CD14-positive monocyte (primary cell): Measurements from ENCODE around the gene RGMB. TPM values are rescaled to one million over a fixed set of nuclear protein-coding genes. Genes with fewer than 3 reads are reported as not detected.

Source experiments
- DNase-seq, 3 donors: peaks; one replicate each; pipeline ENCODE4 v3.0.0-alpha.2; 2011 to 2022
- H2AFZ ChIP-seq: 2 replicates; pipeline ENCODE4 v1.6.0; 2012; ENCODE audit warnings: mild to moderate bottlenecking, low read depth, low read length, inconsistent platforms; ENCODE audit not compliant: insufficient read depth, poor library complexity, severe bottlenecking
- H3K27ac ChIP-seq, 2 donors: 1 replicate in 1 of 2; 2 replicates in 1 of 2; pipeline ENCODE4 v1.5.1; 2012 to 2013; ENCODE audit warnings: low read length in 2 of 2, control low read depth in 1 of 2, inconsistent platforms in 1 of 2, low read depth in 1 of 2, mild to moderate bottlenecking in 1 of 2
- H3K27me3 ChIP-seq, 2 donors: one replicate each; pipeline versions ENCODE4 v1.6.0 to v1.6.1; 2011 to 2013; ENCODE audit warnings: low read length in 2 of 2; ENCODE audit not compliant: control insufficient read depth in 2 of 2, insufficient read depth in 2 of 2
- H3K36me3 ChIP-seq, 2 donors: replicated peaks in 1 of 2; 1 replicate in 1 of 2; 2 replicates in 1 of 2; pipeline versions ENCODE4 v1.5.1 to v1.6.1; 2012 to 2013; ENCODE audit warnings: low read length in 2 of 2, control low read depth in 1 of 2, inconsistent platforms in 1 of 2, mild to moderate bottlenecking in 1 of 2; ENCODE audit not compliant: insufficient read depth in 2 of 2, control insufficient read depth in 1 of 2
- H3K4me1 ChIP-seq, 2 donors: 1 replicate in 1 of 2; 2 replicates in 1 of 2; pipeline versions ENCODE4 v1.5.1 to v1.6.1; 2012 to 2013; ENCODE audit warnings: low read length in 2 of 2, control low read depth in 1 of 2, inconsistent platforms in 1 of 2, mild to moderate bottlenecking in 1 of 2, moderate library complexity in 1 of 2; ENCODE audit not compliant: insufficient read depth in 2 of 2, control insufficient read depth in 1 of 2
- H3K4me2 ChIP-seq: replicated peaks from 2 replicates; pipeline ENCODE3; 2012; ENCODE audit warnings: low read length, moderate library complexity, mild to moderate bottlenecking; ENCODE audit not compliant: poor library complexity, severe bottlenecking; ENCODE audit errors: extremely low read depth
- H3K4me3 ChIP-seq, 3 experiments: fragments of 200-600 bp in 1 of 3; sonication (generic) in 1 of 3; replicated peaks in 1 of 3; 1 replicate in 2 of 3; 2 replicates in 1 of 3; pipeline ENCODE4 v1.5.1; 2011 to 2013; ENCODE audit warnings: low read length in 3 of 3, mild to moderate bottlenecking in 3 of 3, control low read depth in 2 of 3, low read depth in 2 of 3, inconsistent platforms in 1 of 3, moderate library complexity in 1 of 3
- H3K79me2 ChIP-seq: 2 replicates; pipeline ENCODE4 v1.6.0; 2012; ENCODE audit warnings: mild to moderate bottlenecking, control low read depth, inconsistent platforms, low read length, moderate library complexity; ENCODE audit not compliant: insufficient read depth
- H3K9ac ChIP-seq: 2 replicates; pipeline ENCODE4 v1.6.0; 2017; ENCODE audit warnings: low read length, mild to moderate bottlenecking; ENCODE audit not compliant: insufficient read depth, poor library complexity, severe bottlenecking
- H3K9me3 ChIP-seq, 2 donors: replicated peaks in 1 of 2; 1 replicate in 1 of 2; 2 replicates in 1 of 2; pipeline versions ENCODE4 v1.5.1 to v1.6.1; 2012 to 2013; ENCODE audit warnings: low read length in 2 of 2, control low read depth in 1 of 2; ENCODE audit not compliant: control insufficient read depth in 1 of 2, insufficient read depth in 1 of 2
- H4K20me1 ChIP-seq: 2 replicates; pipeline ENCODE4 v1.6.0; 2012; ENCODE audit warnings: mild to moderate bottlenecking, low read length, control low read depth, moderate library complexity; ENCODE audit not compliant: insufficient read depth
- H3K27ac Mint-ChIP-seq, 7 donors: one replicate each; pipeline ENCODE4 v1.8.0; 2020; ENCODE audit warnings: mild to moderate bottlenecking in 7 of 7, mixed read lengths in 7 of 7, moderate library complexity in 6 of 7, inconsistent platforms in 2 of 7
- H3K27me3 Mint-ChIP-seq, 3 donors: one replicate each; pipeline ENCODE4 v1.8.0; 2021 to 2022; ENCODE audit warnings: low read depth in 3 of 3, mild to moderate bottlenecking in 3 of 3, mixed read lengths in 3 of 3, moderate library complexity in 3 of 3, inconsistent platforms in 1 of 3
- H3K36me3 Mint-ChIP-seq, 2 donors: one replicate each; pipeline ENCODE4 v1.8.0; 2020; ENCODE audit warnings: mixed read lengths in 2 of 2, inconsistent platforms in 1 of 2, mild to moderate bottlenecking in 1 of 2
- H3K4me1 Mint-ChIP-seq: one replicate; pipeline ENCODE4 v1.8.0; 2020; ENCODE audit warnings: mild to moderate bottlenecking, mixed read lengths
- H3K4me3 Mint-ChIP-seq, 2 donors: one replicate each; pipeline ENCODE4 v1.8.0; 2020; ENCODE audit warnings: mild to moderate bottlenecking in 2 of 2, mixed read lengths in 2 of 2, moderate library complexity in 1 of 2
- H3K9me3 Mint-ChIP-seq, 7 donors: one replicate each; pipeline ENCODE4 v1.8.0; 2020 to 2022; ENCODE audit warnings: mixed read lengths in 7 of 7, mild to moderate bottlenecking in 6 of 7, moderate library complexity in 6 of 7, inconsistent platforms in 2 of 7
- CTCF ChIP-seq: fragments of 200-600 bp; IDR thresholded peaks from one replicate; pipeline ENCODE4 v1.8.0; 2022; ENCODE audit warnings: antibody characterized with exemption, mild to moderate bottlenecking
- WGBS: methylation state at CpG from one replicate; pipeline ENCODE4 v1.1.5; 2013; ENCODE audit warnings: missing lambda C conversion rate; ENCODE audit not compliant: insufficient coverage; 5-methylcytosine and 5-hydroxymethylcytosine counted together
- intact Hi-C, 2 donors: fragments of 100-400 bp; cut with micrococcal nuclease; formaldehyde crosslinking; loops; one replicate each; pipeline versions ENCODE4 v1.15.0 to v1.15.1; 2023
- polyA plus RNA-seq, 3 donors: library from polyadenylated mRNA; depleted of rRNA in 1 of 3; unstranded in 2 of 3; stranded (reverse) in 1 of 3; fragments of 300-500 nt in 2 of 3; fragments of >200 nt in 1 of 3; fragmentation: Illumina TruSeq in 2 of 3; gene quantifications; 1 replicate in 2 of 3; 2 replicates in 1 of 3; pipeline ENCODE4 v1.2.3, GENCODE V29; 2012 to 2021

Gene RGMB
- polyA plus RNA-seq, 3 donors = 0.12 to 0.17 TPM; not detected in 1

GRCh38 chr5:98836175-98836574 lies 62.7 kb downstream of the RGMB start:
- no peak for TF ChIP-seq CTCF
- Histone ChIP-seq H3K36me3 (no peaks in the 10 kb centered on the region), H3K79me2 (no peaks in the 10 kb centered on the region), H3K27ac (no peak overlapping the region), H4K20me1 (no peaks in the 10 kb centered on the region), H3K4me2 (no peak overlapping the region), H3K9ac (no peak overlapping the region), H2AFZ (no peak overlapping the region), H3K4me3 (no peak overlapping the region), H3K4me1 (no peaks in the 10 kb centered on the region), H3K27me3 (no peaks in the 10 kb centered on the region), H3K9me3 (no peaks in the 10 kb centered on the region)
- no peak for DNase-seq
- Mint-ChIP-seq H3K4me3 (no peak overlapping the region), H3K27me3 (no peaks in the 10 kb centered on the region), H3K4me1 (peaks cover 7% of the 10 kb centered on the region), H3K27ac (peak overlapping the region in 1 of 7 donors; percentile 53), H3K9me3 (peaks cover 0 to 2% (median 0%) of the 10 kb centered on the region in 7 donors), H3K36me3 (no peaks in the 10 kb centered on the region)
- intact Hi-C loops = no loop called here
- 100% methylated on average over 1 of the region's 5 CpGs for WGBS

DNA sequence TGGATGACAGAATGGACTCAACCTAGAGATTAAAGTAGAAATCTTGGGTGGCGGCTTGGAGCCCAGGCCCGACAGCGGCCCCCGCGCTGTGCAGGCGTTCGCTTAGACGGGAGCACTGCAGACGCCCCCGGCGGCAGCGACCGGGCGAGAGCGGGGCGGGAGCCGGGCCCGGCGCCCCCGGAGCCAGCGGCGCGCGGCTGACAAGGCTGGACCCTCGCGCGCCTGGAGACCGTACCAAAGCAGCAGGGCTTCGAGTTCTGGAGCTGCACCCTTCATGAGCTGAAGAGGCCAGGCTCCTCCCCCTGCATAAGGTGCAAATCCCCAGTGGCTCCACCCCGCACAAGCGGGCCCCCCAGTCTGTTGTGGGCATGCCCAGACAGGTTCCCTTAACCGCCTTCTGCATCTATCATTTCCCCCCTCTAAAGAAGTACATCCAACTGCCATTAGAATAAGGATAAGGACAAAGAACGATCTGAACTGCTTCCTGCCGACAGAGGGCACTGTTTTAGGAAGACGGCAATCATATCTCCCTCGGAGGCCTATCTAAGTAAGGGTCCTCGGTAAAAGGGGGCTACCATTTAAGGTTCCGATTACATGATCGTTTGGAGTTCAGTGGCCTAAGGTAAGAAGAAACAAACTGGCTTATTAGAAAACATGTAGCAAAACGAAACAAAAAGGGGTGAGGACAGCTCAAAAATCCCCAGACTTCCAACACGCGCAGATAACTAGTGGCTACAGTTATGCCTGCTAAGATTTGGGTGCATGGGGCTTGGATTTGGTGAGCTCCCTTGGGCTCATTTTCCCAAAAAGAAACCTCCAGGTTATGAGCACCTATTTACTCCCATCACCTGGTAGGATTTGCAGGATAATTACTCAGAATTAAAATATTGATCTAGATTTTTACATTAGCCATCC lies 66.3 kb downstream of the RGMB start:
- H3K4me1 Mint-ChIP-seq = peaks cover 7% of the 10 kb centered on the region
- H3K9me3 Mint-ChIP-seq = peaks cover 0 to 18% (median 13%) of the 10 kb centered on the region in 7 donors
- Histone ChIP-seq H3K79me2 (no peaks in the 10 kb centered on the region), H3K27ac (no peak overlapping the region), H2AFZ (no peak overlapping the region), H3K4me2 (peak overlapping the region; percentile 41), H3K4me3 (no peak overlapping the region), H3K36me3 (no peaks in the 10 kb centered on the region), H4K20me1 (no peaks in the 10 kb centered on the region), H3K4me1 (no peaks in the 10 kb centered on the region), H3K9ac (no peak overlapping the region), H3K27me3 (no peaks in the 10 kb centered on the region), H3K9me3 (peaks cover 10 to 12% of the 10 kb centered on the region in 2 donors)
- peak; percentile 63 for TF ChIP-seq CTCF
- H3K27me3 Mint-ChIP-seq = no peaks in the 10 kb centered on the region
- no peaks in the 10 kb centered on the region for H3K36me3 Mint-ChIP-seq
- H3K27ac Mint-ChIP-seq = no peak overlapping the region
- DNase-seq = no peak
- peak overlapping the region; percentile 57 to 74 for H3K4me3 Mint-ChIP-seq
- WGBS = 59% methylated on average over 39 of the region's 42 CpGs
- intact Hi-C loops = no loop called here
